ENCODE measurements around the gene BBIP1.
A peak's percentile ranks its signal among the peaks of the same experiment; 100 is the strongest.

BBIP1 gene, protein sequence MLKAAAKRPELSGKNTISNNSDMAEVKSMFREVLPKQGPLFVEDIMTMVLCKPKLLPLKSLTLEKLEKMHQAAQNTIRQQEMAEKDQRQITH

GRCh38 chr10:110918643-110919348 is at the start of gene BBIP1:
Gene BBIP1, minus strand, starts transcription at chr10:110919180. Its CDS starts 1,023 bp downstream, at chr10:110918157.
- peak; percentile 98 for DNase-seq

DNA sequence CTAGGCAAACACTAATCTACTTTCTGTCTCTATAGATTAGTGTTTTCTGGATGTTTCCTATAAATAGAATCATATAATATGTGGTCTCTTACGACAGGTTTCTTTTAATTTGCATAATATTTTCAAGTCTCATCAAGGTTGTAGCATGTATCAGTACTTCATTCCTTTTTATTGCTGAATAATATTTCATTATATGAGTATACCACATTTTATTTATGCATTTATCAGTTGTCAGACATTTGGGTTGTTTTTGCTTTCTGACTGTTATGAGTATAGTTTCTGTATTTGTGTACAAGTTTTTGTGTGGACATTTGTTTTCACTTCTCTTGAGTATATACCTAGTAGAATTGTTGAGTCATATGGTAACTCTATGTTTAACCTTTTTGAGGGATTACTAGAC is 48.7 kb upstream of the BBIP1 start:
- DNase-seq, result no peak

DNA sequence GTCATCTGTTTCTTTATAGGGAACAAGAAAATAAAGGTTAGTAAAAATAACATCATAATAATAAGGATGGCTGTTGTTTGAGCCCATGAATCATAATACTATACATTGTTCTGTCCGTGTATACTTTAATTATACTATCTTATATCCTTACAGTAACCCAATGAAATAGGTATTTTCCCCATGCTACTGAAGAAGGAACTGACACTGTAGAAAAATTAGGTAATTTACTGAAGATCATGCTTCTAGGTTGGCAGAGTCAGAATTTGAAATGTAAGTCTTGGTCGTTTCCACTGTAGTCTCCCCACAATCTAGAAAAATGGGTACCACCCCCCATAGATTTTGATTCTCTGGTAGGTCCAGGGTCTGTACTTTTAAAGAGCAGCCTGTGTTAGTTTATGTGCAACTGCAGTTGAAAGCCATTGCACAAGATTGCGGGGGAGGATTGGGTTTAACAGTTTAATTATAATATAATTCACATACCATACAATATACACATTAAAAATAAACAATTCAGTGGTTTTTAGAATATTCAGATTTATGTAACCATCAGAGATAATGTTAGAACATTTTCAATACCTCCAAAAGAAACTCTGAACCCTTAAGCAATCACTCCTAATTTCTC is 48.1 kb upstream of the BBIP1 start:
- no peak for DNase-seq

GRCh38 chr10:110966146-110966545 is 47.2 kb upstream of the BBIP1 start:
- DNase-seq, result no peak

DNA sequence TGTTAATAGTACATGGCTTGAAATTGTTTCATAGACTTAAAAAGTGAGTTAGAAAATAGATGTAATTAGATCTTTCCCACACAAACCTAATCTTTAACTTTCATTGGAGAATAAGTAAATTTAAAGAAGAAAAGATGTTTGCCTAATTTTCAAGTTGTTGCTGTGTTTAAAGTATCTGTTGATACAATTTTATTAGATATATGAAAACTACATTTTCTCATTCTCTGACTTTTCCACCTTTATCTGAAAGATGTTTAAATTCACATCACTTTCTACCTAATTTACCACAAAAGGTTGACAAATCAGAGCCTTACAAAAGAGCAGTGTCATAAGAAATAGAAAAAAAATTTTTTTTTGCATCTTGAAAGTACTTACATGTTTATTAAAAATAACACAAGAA is 46.2 kb upstream of the BBIP1 start:
- DNase-seq, result no peak

GRCh38 chr10:110964681-110965080 is 45.7 kb upstream of the BBIP1 start:
- DNase-seq, result no peak

GRCh38 chr10:110963162-110963561 is 44.2 kb upstream of the BBIP1 start:
- DNase-seq, result no peak

DNA sequence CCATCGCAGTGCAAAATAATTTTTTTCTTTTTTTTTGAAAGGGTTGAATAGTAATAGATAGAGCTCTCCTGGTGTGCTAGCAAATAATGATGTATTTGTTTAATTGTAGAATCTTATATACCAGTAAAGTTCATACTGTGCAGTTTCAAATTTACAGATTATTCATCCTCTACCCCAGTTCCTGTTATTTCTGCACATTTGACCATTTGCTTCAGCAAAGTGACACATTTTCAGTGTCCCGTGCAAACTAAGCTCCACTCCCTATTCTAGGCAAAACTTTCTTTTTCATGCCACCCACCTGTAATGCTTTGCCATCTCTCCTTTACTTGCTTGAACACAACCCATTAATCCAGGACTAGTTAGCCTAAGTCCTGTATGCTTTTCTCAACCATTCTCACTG is 43.5 kb upstream of the BBIP1 start:
- no peak for DNase-seq

DNA sequence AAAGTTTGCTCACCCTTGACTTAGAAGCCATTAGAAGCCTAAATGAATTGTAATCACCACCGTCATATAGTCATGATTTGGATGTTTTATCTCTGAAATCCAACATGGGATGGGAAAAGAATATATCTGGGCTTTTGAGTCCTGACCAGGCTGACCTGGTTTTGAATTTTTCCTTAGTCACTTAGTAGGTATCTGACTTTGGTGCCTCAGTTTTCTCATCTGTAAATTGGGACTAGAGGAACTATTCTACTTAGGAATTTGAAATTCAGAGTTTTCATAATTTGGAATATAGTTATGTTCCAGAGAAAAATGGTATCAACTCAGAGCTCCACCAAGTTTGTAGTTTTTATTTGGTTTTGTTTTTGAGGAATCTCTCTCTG is 41.3 kb upstream of the BBIP1 start:
- no peak for DNase-seq

DNA sequence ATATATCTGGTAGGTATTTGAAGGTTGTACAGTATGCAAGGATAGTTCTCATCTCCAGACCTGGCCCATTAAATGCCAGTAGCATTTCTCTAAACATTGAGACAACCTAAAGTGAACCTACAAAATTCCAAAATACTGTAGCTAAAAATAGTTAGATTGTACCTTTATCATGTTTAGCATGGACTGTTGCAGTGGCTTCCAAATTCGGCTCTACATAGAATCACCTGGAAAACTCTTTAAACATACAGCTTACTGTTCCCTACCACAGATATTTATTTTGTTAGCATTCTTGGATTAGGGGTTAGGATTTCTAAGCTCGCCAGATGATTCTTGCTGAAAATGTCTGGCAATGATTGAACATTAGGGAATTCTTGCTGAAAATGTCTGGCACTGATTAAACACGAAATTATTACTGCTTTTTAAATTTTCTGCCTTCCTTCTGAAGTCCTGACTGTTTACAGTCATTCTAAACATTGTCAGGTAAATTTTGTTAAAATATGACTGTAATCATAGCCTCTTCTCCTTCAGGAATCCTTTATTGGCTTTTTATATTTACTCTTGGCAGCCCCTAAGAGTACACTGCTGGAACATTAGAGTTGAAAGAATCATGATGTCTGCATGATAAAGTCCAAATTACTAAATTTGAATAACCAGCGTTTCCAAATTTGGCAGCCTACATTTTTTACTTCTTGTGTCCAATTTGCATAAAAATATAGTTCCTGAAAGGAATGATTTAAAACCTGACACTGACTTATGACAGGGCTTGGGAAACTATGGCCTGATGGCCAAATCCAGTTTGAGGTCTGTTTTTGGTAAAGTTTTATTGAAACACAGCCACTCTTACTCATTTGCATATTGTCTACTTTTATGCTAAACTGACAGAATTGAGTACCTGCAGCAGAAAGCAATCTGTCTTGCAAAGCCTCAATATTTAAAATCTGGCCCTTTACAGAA is 40.7 kb upstream of the BBIP1 start:
- no peak for DNase-seq

DNA sequence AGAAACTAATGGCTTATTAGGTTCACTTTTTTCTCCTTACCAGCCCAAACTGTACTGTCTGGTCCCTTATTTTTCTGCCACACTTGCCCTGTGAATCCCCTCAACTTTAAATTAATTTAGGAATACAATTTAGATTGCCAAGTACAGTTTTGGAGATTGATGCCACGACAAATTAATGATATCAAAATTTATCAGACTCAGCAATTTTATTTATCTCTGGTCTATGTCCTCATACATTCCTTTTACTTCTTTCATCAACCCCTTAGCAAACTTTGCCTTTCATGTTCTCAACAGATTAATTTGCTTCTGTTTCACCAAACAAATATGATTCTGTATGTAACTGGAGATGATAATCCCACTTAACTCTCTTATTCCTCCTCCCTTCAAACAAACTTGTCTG is 38.6 kb upstream of the BBIP1 start:
- no peak for DNase-seq

GRCh38 chr10:110951381-110951780 is 32.4 kb upstream of the BBIP1 start:
- DNase-seq, result no peak

DNA sequence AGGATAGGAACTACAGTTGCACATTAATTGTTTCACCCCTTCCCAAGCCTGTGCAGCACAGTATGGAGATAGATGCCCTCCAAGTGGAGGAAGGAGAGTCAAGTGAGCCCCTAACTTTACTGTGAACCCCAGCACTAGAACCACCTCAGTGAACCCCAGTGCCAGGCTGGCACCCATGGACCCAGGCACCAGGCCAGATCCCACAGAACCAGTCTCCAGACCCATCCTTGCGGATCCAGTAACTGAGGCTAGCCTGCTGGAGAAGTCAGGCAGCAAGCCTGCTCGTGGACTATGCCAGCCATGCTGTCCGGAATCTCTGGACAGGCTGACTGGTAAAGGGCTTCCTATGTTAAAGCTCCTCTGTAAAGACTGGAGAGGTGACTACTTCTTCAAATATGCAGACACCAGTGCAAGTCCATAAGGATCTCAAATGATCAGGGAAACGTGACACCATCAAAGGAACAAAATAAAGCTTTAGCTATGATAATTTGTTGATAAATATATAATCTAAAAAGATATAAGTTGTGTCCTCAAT is 28.1 kb upstream of the BBIP1 start:
- no peak for DNase-seq

DNA sequence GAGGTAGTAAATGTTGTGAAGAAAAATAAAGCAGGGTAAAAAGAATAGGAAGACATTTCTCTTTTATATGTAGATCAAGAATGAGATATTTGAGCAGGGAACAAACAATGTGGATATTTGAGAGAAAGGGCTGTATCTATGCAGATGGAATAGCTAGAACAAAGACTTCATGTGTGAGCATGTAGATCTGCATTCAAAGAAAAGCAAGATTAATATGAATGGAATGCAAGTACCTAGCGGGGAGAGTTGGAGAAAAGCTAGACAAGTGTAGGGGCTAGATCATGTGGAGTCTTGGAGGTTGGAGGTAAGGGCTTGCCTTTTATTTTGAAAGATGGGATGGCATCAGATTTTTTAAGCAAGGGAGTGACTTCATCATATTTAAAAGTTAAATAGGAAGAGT is 27.5 kb upstream of the BBIP1 start:
- DNase-seq, result no peak

GRCh38 chr10:110944792-110945396 is 25.9 kb upstream of the BBIP1 start:
- no peak for DNase-seq

DNA sequence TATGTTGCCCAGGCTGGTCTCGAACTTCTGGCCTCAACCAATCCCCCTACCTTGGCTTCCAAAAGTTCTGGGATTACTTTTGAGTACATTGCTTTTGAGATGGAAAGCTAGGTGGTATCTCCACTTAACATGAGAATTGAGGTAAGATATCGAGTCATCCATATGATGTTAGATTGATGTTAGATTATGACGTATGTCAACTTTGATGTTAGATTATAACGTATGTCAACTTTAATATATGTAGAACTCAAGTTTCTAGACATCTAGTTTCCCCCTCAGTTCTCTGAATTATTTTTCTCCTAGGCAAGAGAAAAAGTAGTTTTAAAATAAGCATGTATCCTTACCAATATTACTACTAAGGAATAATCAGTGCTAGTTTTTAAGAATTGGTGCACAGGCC is 20.4 kb upstream of the BBIP1 start:
- no peak for DNase-seq

- DNase-seq, result no peak
These were observed 17.8 kb upstream of the BBIP1 start for GRCh38 chr10:110936757-110937156.

DNA sequence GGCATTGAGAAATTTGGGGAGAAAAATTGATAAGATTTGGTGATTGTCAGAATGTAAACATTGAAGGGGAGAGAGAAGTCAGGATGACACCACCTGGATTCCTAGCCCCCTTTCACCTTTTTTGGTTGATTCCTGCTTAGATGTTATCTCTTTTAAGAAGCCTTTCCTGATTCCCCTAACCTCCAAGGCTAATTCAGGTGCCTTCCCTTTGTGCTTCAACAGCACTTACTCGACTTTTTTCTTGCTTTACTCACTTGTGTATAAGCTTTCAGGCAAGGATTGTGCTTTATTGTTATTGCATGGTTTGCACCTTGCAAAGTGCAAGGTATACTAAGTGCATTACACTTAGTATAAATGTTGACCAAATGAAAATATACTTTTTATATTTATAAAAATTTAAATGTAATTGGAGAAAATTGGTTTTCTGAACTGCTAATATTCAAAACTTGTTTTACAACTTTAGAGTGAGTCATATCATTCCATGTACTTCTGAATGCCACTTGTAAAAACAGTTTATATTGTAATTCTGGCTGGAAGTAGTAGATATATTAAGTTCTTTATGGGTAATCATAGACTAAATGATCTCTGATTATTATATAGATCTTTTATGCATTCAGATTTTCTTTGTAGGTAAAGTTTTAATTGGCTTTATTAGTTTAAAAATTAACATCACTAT is 13.7 kb upstream of the BBIP1 start:
- DNase-seq, result no peak

GRCh38 chr10:110931769-110932381 is 12.9 kb upstream of the BBIP1 start:
- DNase-seq, result no peak

GRCh38 chr10:110927461-110927860 is 8.5 kb upstream of the BBIP1 start:
- DNase-seq, result no peak

DNA sequence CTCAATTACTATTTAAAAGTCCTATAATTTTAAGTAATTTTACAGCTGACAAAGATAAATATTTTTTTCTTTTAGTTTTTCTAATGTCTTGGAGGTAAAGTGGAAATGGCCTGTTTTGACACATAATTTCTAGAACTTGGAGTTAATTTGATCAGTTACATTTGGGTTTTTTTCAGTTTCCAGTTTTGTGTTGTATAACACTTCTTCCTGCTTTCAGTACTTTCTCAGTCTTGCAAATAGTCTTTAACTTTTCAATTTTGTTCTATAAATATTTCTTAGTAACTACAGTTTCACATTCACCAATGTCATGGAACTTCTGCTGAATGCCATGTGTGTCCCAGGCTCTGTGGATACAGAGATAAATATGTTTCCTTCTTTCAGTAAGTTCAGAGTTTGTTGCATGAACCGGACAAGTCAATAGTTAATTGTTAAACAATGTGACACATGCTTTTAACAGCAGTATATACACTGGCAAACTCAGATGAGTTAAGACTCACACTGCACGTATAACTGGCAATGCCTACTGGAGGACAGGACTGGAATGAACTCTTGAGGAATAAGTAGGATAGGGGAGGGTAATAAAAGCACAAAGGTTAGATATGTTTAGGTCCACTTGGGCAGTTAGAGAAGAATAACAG is 5.0 kb upstream of the BBIP1 start:
- no peak for DNase-seq

Measured in NCI-H1092 treated with DMSO at 0.1 percent for 48 hours (cell line).